Glutamatergic neuron (in vitro differentiated cells): ENCODE measurements around the gene CD200. TPM values are rescaled to one million over a fixed set of nuclear protein-coding genes. Genes with fewer than 3 reads are reported as not detected.

Experiments
- DNase-seq: peaks from one replicate; pipeline ENCODE4 v3.0.0; 2022
- H3K27ac Mint-ChIP-seq: one replicate; pipeline ENCODE4 v1.8.0; 2020; ENCODE audit warnings: mild to moderate bottlenecking, mixed read lengths, inconsistent platforms; ENCODE audit not compliant: unreplicated experiment
- H3K27me3 Mint-ChIP-seq: one replicate; pipeline ENCODE4 v1.8.0; 2020; ENCODE audit warnings: mild to moderate bottlenecking, moderate library complexity, mixed read lengths, inconsistent platforms; ENCODE audit not compliant: unreplicated experiment
- H3K36me3 Mint-ChIP-seq: one replicate; pipeline ENCODE4 v1.8.0; 2020; ENCODE audit warnings: mild to moderate bottlenecking, mixed read lengths, inconsistent platforms; ENCODE audit not compliant: unreplicated experiment
- H3K4me1 Mint-ChIP-seq: one replicate; pipeline ENCODE4 v1.8.0; 2020; ENCODE audit warnings: mild to moderate bottlenecking, low read depth, mixed read lengths, inconsistent platforms; ENCODE audit not compliant: unreplicated experiment
- H3K4me3 Mint-ChIP-seq: one replicate; pipeline ENCODE4 v1.8.0; 2020; ENCODE audit warnings: mild to moderate bottlenecking, mixed read lengths, inconsistent platforms; ENCODE audit not compliant: unreplicated experiment
- H3K9me3 Mint-ChIP-seq: one replicate; pipeline ENCODE4 v1.8.0; 2020; ENCODE audit warnings: mild to moderate bottlenecking, moderate library complexity, mixed read lengths, inconsistent platforms; ENCODE audit not compliant: unreplicated experiment
- CTCF ChIP-seq: fragments of 200-600 bp; sonication (generic); IDR thresholded peaks from one replicate; pipeline ENCODE4 v1.5.0; 2021; ENCODE audit not compliant: partially characterized antibody, unreplicated experiment
- total RNA-seq: library from RNA; stranded (reverse); fragmentation: NEBNext Ultra II Directional; extraction: Animal tissue kit (Norgen Biotek cat#: 25700); gene quantifications from one replicate; pipeline ENCODE4 v1.2.1, GENCODE V29; 2021; ENCODE audit not compliant: unreplicated experiment

The CD200 gene
- total RNA-seq, 1 donor from 2014 or later, result 67.9 TPM

- H3K36me3 Mint-ChIP-seq, result no peaks in the 10 kb centered on the region
Observed at GRCh38 chr3:112362221-112362620, 29.3 kb downstream of the CD200 start.

DNA sequence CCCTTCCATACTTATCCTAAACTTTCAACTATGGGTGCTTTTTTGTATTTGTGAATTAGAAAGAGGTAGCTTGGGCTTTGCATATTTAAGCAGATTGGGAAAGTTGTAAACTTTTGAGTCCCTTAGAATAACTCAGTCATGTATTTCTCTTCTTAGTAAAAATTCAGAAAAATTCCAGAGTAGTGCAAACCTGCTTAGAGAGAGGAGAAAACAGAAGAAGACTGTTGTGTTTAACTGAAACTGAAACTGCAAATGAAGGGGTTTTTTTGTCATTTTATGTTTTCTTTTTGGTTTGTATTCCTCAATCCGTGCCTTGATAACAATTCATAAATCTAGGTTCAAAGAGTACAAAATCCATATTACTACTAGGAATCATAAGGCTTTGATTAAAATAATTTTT is 31.3 kb downstream of the CD200 start:
- Mint-ChIP-seq H3K36me3 (no peaks in the 10 kb centered on the region), H3K4me1 (no peaks in the 10 kb centered on the region), H3K4me3 (no peak overlapping the region), H3K27me3 (no peaks in the 10 kb centered on the region), H3K27ac (no peak overlapping the region), H3K9me3 (no peaks in the 10 kb centered on the region)
- no peak for DNase-seq
- no peak for TF ChIP-seq CTCF

More at GRCh38 chr3:112362221-112362620, 29.3 kb downstream of the CD200 start:
- H3K4me3 Mint-ChIP-seq, result no peak overlapping the region
- no peaks in the 10 kb centered on the region for H3K27me3 Mint-ChIP-seq
- no peak for TF ChIP-seq CTCF
- DNase-seq, result no peak
- no peaks in the 10 kb centered on the region for H3K4me1 Mint-ChIP-seq
- no peak overlapping the region for H3K27ac Mint-ChIP-seq
- H3K9me3 Mint-ChIP-seq, result no peaks in the 10 kb centered on the region

- DNase-seq, result no peak
- H3K9me3 Mint-ChIP-seq, result no peaks in the 10 kb centered on the region
- H3K4me3 Mint-ChIP-seq, result no peak overlapping the region
- TF ChIP-seq CTCF, result no peak
- no peak overlapping the region for H3K27ac Mint-ChIP-seq
- no peaks in the 10 kb centered on the region for H3K27me3 Mint-ChIP-seq
- H3K36me3 Mint-ChIP-seq, result no peaks in the 10 kb centered on the region
- no peaks in the 10 kb centered on the region for H3K4me1 Mint-ChIP-seq
Observed at GRCh38 chr3:112365035-112365434, 32.1 kb downstream of the CD200 start.

DNA sequence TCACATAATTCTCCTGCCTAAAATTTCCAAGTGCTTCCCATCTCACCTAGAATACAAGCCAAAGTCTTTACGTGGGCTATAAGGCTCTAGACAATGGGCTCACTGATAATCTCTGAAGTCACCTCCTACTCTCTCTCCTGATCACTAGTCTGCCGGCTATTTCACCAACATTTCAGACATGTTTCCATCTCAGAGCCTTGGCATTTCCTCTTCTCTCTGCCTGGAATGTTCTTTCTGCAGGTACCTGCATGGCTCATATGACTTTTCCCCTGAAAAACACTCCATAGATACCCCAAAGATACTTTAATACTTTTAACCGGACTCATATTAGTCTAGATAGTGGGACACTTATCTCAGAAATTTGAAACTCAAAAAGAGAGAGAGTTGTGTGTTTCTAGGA is 32.7 kb downstream of the CD200 start:
- no peak for TF ChIP-seq CTCF
- H3K27ac Mint-ChIP-seq, result no peak overlapping the region

GRCh38 chr3:112366522-112366921 is 33.6 kb downstream of the CD200 start:
- no peak for TF ChIP-seq CTCF
- peak overlapping the region; percentile 41 for H3K27ac Mint-ChIP-seq

More for the DNA sequence above, 32.7 kb downstream of the CD200 start:
- Mint-ChIP-seq H3K4me1 (no peaks in the 10 kb centered on the region), H3K36me3 (no peaks in the 10 kb centered on the region), H3K9me3 (no peaks in the 10 kb centered on the region), H3K27me3 (no peaks in the 10 kb centered on the region), H3K4me3 (no peak overlapping the region)
- DNase-seq, result no peak

More at GRCh38 chr3:112366522-112366921, 33.6 kb downstream of the CD200 start:
- no peak overlapping the region for H3K4me3 Mint-ChIP-seq
- H3K4me1 Mint-ChIP-seq, result no peaks in the 10 kb centered on the region
- H3K9me3 Mint-ChIP-seq, result no peaks in the 10 kb centered on the region
- no peaks in the 10 kb centered on the region for H3K36me3 Mint-ChIP-seq
- H3K27me3 Mint-ChIP-seq, result no peaks in the 10 kb centered on the region
- no peak for DNase-seq
